Endodermal cell (in vitro differentiated cells): Measurements from ENCODE around the gene DCHS1. TPM values are rescaled to one million over a fixed set of nuclear protein-coding genes. Genes with fewer than 3 reads are reported as not detected.

ENCODE experiments used
- DNase-seq: peaks from one replicate; pipeline ENCODE4 v3.0.0-alpha.2; 2017
- H3K27ac ChIP-seq: 2 replicates; pipeline ENCODE4 v1.5.1; 2013; ENCODE audit warnings: mild to moderate bottlenecking, low read depth, low read length, moderate library complexity
- H3K27me3 ChIP-seq: 2 replicates; pipeline ENCODE4 v1.6.1; 2013; ENCODE audit warnings: mild to moderate bottlenecking, low read length, moderate library complexity; ENCODE audit not compliant: insufficient read depth, control insufficient read depth, poor library complexity, severe bottlenecking
- H3K36me3 ChIP-seq: 2 replicates; pipeline ENCODE4 v1.7.0; 2013; ENCODE audit warnings: mild to moderate bottlenecking, low read length, moderate library complexity; ENCODE audit not compliant: control insufficient read depth, insufficient read depth
- H3K4me1 ChIP-seq: one replicate; pipeline ENCODE4 v1.7.0; 2013; ENCODE audit warnings: low read length; ENCODE audit not compliant: control insufficient read depth, insufficient read depth
- H3K4me3 ChIP-seq: 2 replicates; pipeline ENCODE4 v1.5.1; 2013; ENCODE audit warnings: mild to moderate bottlenecking, low read length, moderate library complexity
- H3K9ac ChIP-seq: 2 replicates; pipeline ENCODE4 v1.6.1; 2013; ENCODE audit warnings: mild to moderate bottlenecking, low read length, moderate library complexity; ENCODE audit not compliant: poor library complexity, severe bottlenecking; ENCODE audit errors: extremely low read depth
- H3K9me3 ChIP-seq: 2 replicates; pipeline ENCODE4 v1.6.1; 2013; ENCODE audit warnings: mild to moderate bottlenecking, low read length, moderate library complexity; ENCODE audit not compliant: control insufficient read depth
- H3K27ac Mint-ChIP-seq: 2 replicates; pipeline ENCODE4 v1.8.0; 2020; ENCODE audit warnings: mixed read lengths
- H3K27me3 Mint-ChIP-seq: 2 replicates; pipeline ENCODE4 v1.8.0; 2021; ENCODE audit warnings: mild to moderate bottlenecking, mixed read lengths; ENCODE audit not compliant: insufficient read depth
- H3K36me3 Mint-ChIP-seq: 2 replicates; pipeline ENCODE4 v1.8.0; 2020; ENCODE audit warnings: low read depth, mixed read lengths
- H3K4me1 Mint-ChIP-seq: 2 replicates; pipeline ENCODE4 v1.8.0; 2020; ENCODE audit warnings: mixed read lengths
- H3K4me3 Mint-ChIP-seq: 2 replicates; pipeline ENCODE4 v1.8.0; 2020; ENCODE audit warnings: mild to moderate bottlenecking, moderate library complexity, mixed read lengths
- H3K9me3 Mint-ChIP-seq: 2 replicates; pipeline ENCODE4 v1.8.0; 2020; ENCODE audit warnings: mild to moderate bottlenecking, mixed read lengths
- CTCF ChIP-seq: fragments of 200-600 bp; sonication (generic); conservative IDR thresholded peaks from 2 replicates; pipeline ENCODE4 v1.5.0; 2021; ENCODE audit warnings: antibody characterized with exemption, mild to moderate bottlenecking
- WGBS, 2 experiments: methylation state at CpG; one replicate each; pipeline versions ENCODE4 v1.1.5 to v1.1.7; 2013; ENCODE audit warnings: missing lambda C conversion rate in 2 of 2, mixed read lengths in 1 of 2; ENCODE audit not compliant: insufficient coverage in 1 of 2, insufficient read length in 1 of 2; 5-methylcytosine and 5-hydroxymethylcytosine counted together
- total RNA-seq, 2 donors: library from RNA; stranded (reverse); fragmentation: NEBNext Ultra II Directional in 1 of 2; extraction: Animal tissue kit (Norgen Biotek cat#: 25700) in 1 of 2; gene quantifications; 2 replicates in 1 of 2; 3 replicates in 1 of 2; pipeline ENCODE4 v1.2.1, GENCODE V29; 2021

Gene DCHS1
- total RNA-seq, 2 donors from 2014 or later: 13.7 to 14.3 TPM

GRCh38 chr11:6602096-6602940, 53.3 kb downstream of the DCHS1 start:
- no peak overlapping the region for H3K27ac ChIP-seq
- H3K4me1 ChIP-seq: peaks cover 5% of the 10 kb centered on the region
- 61 to 71% methylated on average over 2 to 7 of the region's 7 CpGs for WGBS, 2 experiments
- peak overlapping the region; percentile 93 for H3K4me3 ChIP-seq
- Mint-ChIP-seq H3K4me1 (peaks cover 10% of the 10 kb centered on the region), H3K36me3 (peaks cover 17% of the 10 kb centered on the region), H3K9me3 (no peaks in the 10 kb centered on the region), H3K4me3 (no peak overlapping the region), H3K27me3 (no peaks in the 10 kb centered on the region), H3K27ac (no peak overlapping the region)
- DNase-seq: peak; percentile 33
- H3K27me3 ChIP-seq: no peaks in the 10 kb centered on the region
- H3K36me3 ChIP-seq: peaks cover 39% of the 10 kb centered on the region
- no peaks in the 10 kb centered on the region for H3K9me3 ChIP-seq
- peak overlapping the region; percentile 82 for H3K9ac ChIP-seq
- TF ChIP-seq CTCF: no peak

- no peaks in the 10 kb centered on the region for H3K9me3 Mint-ChIP-seq
- no peaks in the 10 kb centered on the region for H3K9me3 ChIP-seq
- 95 to 96% methylated on average over 13 of the region's 13 CpGs for WGBS, 2 experiments
- H3K27me3 ChIP-seq: no peaks in the 10 kb centered on the region
- H3K27ac Mint-ChIP-seq: no peak overlapping the region
- peak; percentile 26 for DNase-seq
- peaks cover 1% of the 10 kb centered on the region for H3K4me1 Mint-ChIP-seq
- no peak overlapping the region for H3K4me3 ChIP-seq
- H3K27ac ChIP-seq: no peak overlapping the region
- no peaks in the 10 kb centered on the region for H3K4me1 ChIP-seq
- H3K36me3 Mint-ChIP-seq: peaks cover 17% of the 10 kb centered on the region
- no peak for TF ChIP-seq CTCF
- H3K36me3 ChIP-seq: peaks cover 46% of the 10 kb centered on the region
- no peaks in the 10 kb centered on the region for H3K27me3 Mint-ChIP-seq
- no peak overlapping the region for H3K4me3 Mint-ChIP-seq
- no peak overlapping the region for H3K9ac ChIP-seq
Measured at GRCh38 chr11:6601041-6601461, 54.6 kb downstream of the DCHS1 start.

GRCh38 chr11:6599881-6600390, 55.7 kb downstream of the DCHS1 start:
- TF ChIP-seq CTCF: no peak
- Mint-ChIP-seq H3K27me3 (no peaks in the 10 kb centered on the region), H3K4me3 (no peak overlapping the region), H3K36me3 (peaks cover 17% of the 10 kb centered on the region), H3K9me3 (no peaks in the 10 kb centered on the region), H3K27ac (no peak overlapping the region), H3K4me1 (no peaks in the 10 kb centered on the region)
- Histone ChIP-seq H3K4me1 (no peaks in the 10 kb centered on the region), H3K27me3 (no peaks in the 10 kb centered on the region), H3K27ac (no peak overlapping the region), H3K36me3 (peaks cover 43% of the 10 kb centered on the region), H3K4me3 (no peak overlapping the region), H3K9me3 (no peaks in the 10 kb centered on the region), H3K9ac (no peak overlapping the region)
- 95 to 100% methylated on average over 2 of the region's 2 CpGs for WGBS, 2 experiments
- DNase-seq: peak; percentile 20
